ENCODE data around the gene OSBPL9. TPM values are rescaled to one million over a fixed set of nuclear protein-coding genes. Genes with fewer than 3 reads are reported as not detected.

The OSBPL9 gene
- total and polyA plus RNA-seq, 9 of the 15 experiments (the other 6 are each of a cell fraction or from before 2014, with no cell fraction given) = 43.9 to 217 (median 170) TPM

GRCh38 chr1:51750218-51750617 is 133.3 kb downstream of the OSBPL9 start (continued):
- TF ChIP-seq HDAC2 (IDR thresholded peaks at IDR 0.05) (peak; percentile 34; the same call in 1 of the 2 replicates), ATF3 (IDR thresholded peaks at IDR 0.05) (peak; percentile 96), ATF3 (CRISPR knock-in tag; conservative IDR thresholded peaks at IDR 0.05) (no peak), POU5F1 (IDR thresholded peaks at IDR 0.05; ENCODE audit: borderline replicate concordance, low read depth, low read length, partially characterized antibody) (no peak), TEAD4 (IDR thresholded peaks at IDR 0.05; ENCODE audit: low read length) (peak; percentile 55; the same call in 1 of the 2 replicates), TEAD4 (CRISPR knock-in tag; IDR thresholded peaks at IDR 0.05; ENCODE audit: borderline replicate concordance) (no peak), ZNF561 (CRISPR knock-in tag; conservative IDR thresholded peaks at IDR 0.05) (no peak), YY1 (IDR thresholded peaks at IDR 0.05; ENCODE audit: borderline replicate concordance in 1 of 3, control insufficient read depth in 1 of 3, extremely low read depth in 1 of 3, insufficient read depth in 3 of 3, insufficient read length in 1 of 3, insufficient replicate concordance in 2 of 3, low read depth in 1 of 3, low read length in 2 of 3) (peak in 1 of 3 experiments; percentile 34), ELK3 (CRISPR knock-in tag; IDR thresholded peaks at IDR 0.05) (no peak), RHOXF2B (CRISPR knock-in tag; conservative IDR thresholded peaks at IDR 0.05) (no peak), SOX6 (IDR thresholded peaks at IDR 0.05) (0 out of 2 replicates have a peak, but pooled peaks have one; percentile 36), TAF15 (IDR thresholded peaks at IDR 0.05; ENCODE audit: low read depth, low read length) (no peak), REST (IDR thresholded peaks at IDR 0.05; ENCODE audit: borderline replicate concordance) (peak; percentile 13; the same call in 1 of the 2 replicates), REST (CRISPR knock-in tag; IDR thresholded peaks at IDR 0.05; ENCODE audit: low read depth) (no peak), DPF2 (IDR thresholded peaks at IDR 0.05) (peak; percentile 90), FOSL1 (tag; conservative IDR thresholded peaks at IDR 0.05) (peak; percentile 94), MAFG (tag; conservative IDR thresholded peaks at IDR 0.05) (peak; percentile 35; the same call in 1 of the 2 replicates)
